ENCODE data around the gene MLC1. TPM values are rescaled to one million over a fixed set of nuclear protein-coding genes. Genes with fewer than 3 reads are reported as not detected.

Gene MLC1
- total and polyA plus RNA-seq, 10 of the 15 experiments (the other 5 are each of a cell fraction or from before 2014, with no cell fraction given) = 0.03 to 0.15 (median 0.07) TPM; not detected in 7

DNA sequence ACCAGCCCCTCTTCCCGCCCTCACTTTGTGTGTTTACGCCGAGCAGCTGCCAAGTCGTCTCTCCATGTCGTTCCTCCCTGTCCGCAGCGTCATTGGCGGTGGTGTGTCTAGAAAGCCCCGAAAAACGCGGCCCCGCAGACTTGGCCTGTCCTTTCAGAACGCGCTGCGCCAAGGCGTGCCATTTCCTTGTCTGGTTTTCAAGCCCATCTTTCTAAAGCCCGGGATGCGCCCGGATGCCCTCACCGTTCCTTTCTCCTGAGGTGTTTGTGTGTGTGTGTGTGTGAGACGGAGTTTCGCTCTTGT lies 5.1 kb upstream of the MLC1 start:
- ChIA-PET SMC1A (ENCODE audit: uncharacterized antibody, unreplicated experiment) (no interaction called here), RAD21 (ENCODE audit: unreplicated experiment) (no interaction called here), CTCF (no interaction called here), POLR2A (no interaction called here)
- Histone ChIP-seq H2AFZ (ENCODE audit: control insufficient read depth, low read depth, low read length) (no peak overlapping the region), H3K9ac (ENCODE audit: control insufficient read depth, insufficient read depth, low read length) (no peak overlapping the region), H3K4me3 (no peak overlapping the region), H3K27me3 (replicated peaks in 1 of 2; ENCODE audit: control insufficient read depth in 2 of 2, insufficient read depth in 2 of 2, low read length in 1 of 2) (peaks cover 1 to 2% of the 10 kb centered on the region in 2 experiments; a peak in 1 of 4 replicates), H3K9me3 (replicated peaks; ENCODE audit: control insufficient read depth, insufficient read depth, low read length) (peaks cover 9% of the 10 kb centered on the region; the same call in 1 of the 3 replicates), H3K4me2 (ENCODE audit: control insufficient read depth, insufficient read depth) (no peak overlapping the region), H4K20me1 (ENCODE audit: control insufficient read depth, insufficient read depth) (no peaks in the 10 kb centered on the region), H3K36me3 (ENCODE audit: control insufficient read depth in 2 of 2, insufficient read depth in 2 of 2, low read length in 1 of 2) (no peaks in the 10 kb centered on the region), H3K79me2 (ENCODE audit: control insufficient read depth, insufficient read depth, low read length) (no peaks in the 10 kb centered on the region), H3K27ac (ENCODE audit: control insufficient read depth, insufficient read depth) (no peak overlapping the region), H3K4me1 (ENCODE audit: control insufficient read depth, insufficient read depth, low read length) (no peaks in the 10 kb centered on the region)
- 96% methylated on average over 21 of the region's 22 CpGs for WGBS (ENCODE audit: insufficient coverage, insufficient replicate concordance, low lambda C conversion rate, missing lambda C conversion rate)
- ATAC-seq = no peak
- no TSS peak for BruUV-seq (replicated peaks)
- intact Hi-C loops (cut with micrococcal nuclease; ENCODE audit: unreplicated experiment) (no loop called here), in situ Hi-C loops (cut with MboI) (no loop called here)
- TF ChIP-seq FOXK2 (IDR thresholded peaks at IDR 0.05) = no peak
- TF ChIP-seq RFX5 (IDR thresholded peaks at IDR 0.05; ENCODE audit: low read depth, low read length) = no peak
- TF ChIP-seq, protein P1, sequence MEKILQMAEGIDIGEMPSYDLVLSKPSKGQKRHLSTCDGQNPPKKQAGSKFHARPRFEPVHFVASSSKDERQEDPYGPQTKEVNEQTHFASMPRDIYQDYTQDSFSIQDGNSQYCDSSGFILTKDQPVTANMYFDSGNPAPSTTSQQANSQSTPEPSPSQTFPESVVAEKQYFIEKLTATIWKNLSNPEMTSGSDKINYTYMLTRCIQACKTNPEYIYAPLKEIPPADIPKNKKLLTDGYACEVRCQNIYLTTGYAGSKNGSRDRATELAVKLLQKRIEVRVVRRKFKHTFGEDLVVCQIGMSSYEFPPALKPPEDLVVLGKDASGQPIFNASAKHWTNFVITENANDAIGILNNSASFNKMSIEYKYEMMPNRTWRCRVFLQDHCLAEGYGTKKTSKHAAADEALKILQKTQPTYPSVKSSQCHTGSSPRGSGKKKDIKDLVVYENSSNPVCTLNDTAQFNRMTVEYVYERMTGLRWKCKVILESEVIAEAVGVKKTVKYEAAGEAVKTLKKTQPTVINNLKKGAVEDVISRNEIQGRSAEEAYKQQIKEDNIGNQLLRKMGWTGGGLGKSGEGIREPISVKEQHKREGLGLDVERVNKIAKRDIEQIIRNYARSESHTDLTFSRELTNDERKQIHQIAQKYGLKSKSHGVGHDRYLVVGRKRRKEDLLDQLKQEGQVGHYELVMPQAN (conservative IDR thresholded peaks at IDR 0.05) = no peak
- TF ChIP-seq CHD1 (IDR thresholded peaks at IDR 0.05; ENCODE audit: low read depth, low read length) = no peak
- TF ChIP-seq CHD4 (IDR thresholded peaks at IDR 0.05) = no peak
- no peak for TF ChIP-seq TCF7 (IDR thresholded peaks at IDR 0.05; ENCODE audit: borderline replicate concordance)
- no peak for TF ChIP-seq MEF2A (IDR thresholded peaks at IDR 0.05; ENCODE audit: insufficient read depth, low read depth, low read length)
- no peak for TF ChIP-seq ZSCAN29 (IDR thresholded peaks at IDR 0.05)
- TF ChIP-seq TBL1XR1 (IDR thresholded peaks at IDR 0.05; ENCODE audit: low read depth, low read length) = no peak
- TF ChIP-seq TCF12 (IDR thresholded peaks at IDR 0.05; ENCODE audit: low read depth, low read length) = no peak
- TF ChIP-seq RELA (IDR thresholded peaks at IDR 0.05; ENCODE audit: borderline replicate concordance, partially characterized antibody) = no peak
- TF ChIP-seq POLR2AphosphoS5 (IDR thresholded peaks at IDR 0.05; ENCODE audit: low read length) = no peak
- TF ChIP-seq CHD2 (IDR thresholded peaks at IDR 0.05; ENCODE audit: borderline replicate concordance, low read depth, low read length) = no peak
- TF ChIP-seq EGR1 (IDR thresholded peaks at IDR 0.05; ENCODE audit: borderline replicate concordance in 1 of 2, low read depth in 2 of 2, low read length in 2 of 2) = no peak
- no peak for DNase-seq (ENCODE audit: low read depth, low spot score)
- FAIRE-seq = no peak

All from GM12878 (cell line).